K562 (cell line): Measurements from ENCODE around the gene RCOR1. TPM values are rescaled to one million over a fixed set of nuclear protein-coding genes. Genes with fewer than 3 reads are reported as not detected.
A peak's percentile ranks its signal among the peaks of the same experiment; 100 is the strongest.

ENCODE experiments used
- ATAC-seq: fragments of 200-7000 bp; cut with Tn5 transposase; 3 replicates; pipeline ENCODE4 v1.9.1; 2020; ENCODE audit warnings: moderate library complexity
- BruUV-seq: library from RNA; stranded (reverse); fragments of 400-500 nt; replicated peaks from 2 replicates; lab custom pipeline; 2021; lab: Mats Ljungman, UMichigan
- CTCF ChIA-PET: fragments of 300-600 bp; formaldehyde crosslinking; extraction: SDS; loops from one replicate; lab custom pipeline; 2021; ENCODE audit warnings: low intra/inter-chr PET ratio; lab: Yijun Ruan, JAX
- POLR2A ChIA-PET: fragments of 300-600, 350-650 bp; sonication (Branson Sonifier 250); formaldehyde crosslinking; extraction: SDS; loops from one replicate; lab custom pipeline; 2021; ENCODE audit warnings: antibody characterized with exemption, inconsistent platforms; lab: Yijun Ruan, JAX
- DNase-seq, 4 experiments: peaks; one replicate each; pipeline versions ENCODE4 v3.0.0 to v3.0.0-alpha.2; 2011 to 2018; ENCODE audit warnings: low spot score in 3 of 4, mixed read lengths in 3 of 4; ENCODE audit errors: extremely low read depth in 1 of 4
- FAIRE-seq: peaks from 2 replicates; lab custom pipeline; 2011; peaks lifted over from hg19 to GRCh38; lab: Jason Lieb, UNC
- H2AFZ ChIP-seq: 2 replicates; pipeline ENCODE4 v1.6.0; 2011; ENCODE audit warnings: low read depth, low read length, control low read depth, inconsistent platforms
- H3K27ac ChIP-seq: fragments of 200-600 bp; 3 replicates; pipeline ENCODE4 v1.8.0; 2011; ENCODE audit warnings: low read depth, mild to moderate bottlenecking, control low read depth, inconsistent platforms, low read length, moderate library complexity, mixed read lengths; ENCODE audit errors: extremely low read depth
- H3K27me3 ChIP-seq, 2 experiments: fragments of 300-600 bp in 1 of 2; 2 replicates in 1 of 2; 3 replicates in 1 of 2; pipeline versions ENCODE4 v1.6.0 to v1.8.0; 2011; ENCODE audit warnings: inconsistent platforms in 2 of 2, low read length in 2 of 2, mild to moderate bottlenecking in 1 of 2, mixed read lengths in 1 of 2, moderate library complexity in 1 of 2; ENCODE audit not compliant: control insufficient read depth in 2 of 2, insufficient read depth in 2 of 2
- H3K36me3 ChIP-seq: fragments of 300-600 bp; 3 replicates; pipeline ENCODE4 v1.8.0; 2011; ENCODE audit warnings: mild to moderate bottlenecking, low read length, inconsistent platforms; ENCODE audit not compliant: control insufficient read depth, insufficient read depth
- H3K4me1 ChIP-seq, 2 experiments: fragments of 200-600 bp in 1 of 2; replicated peaks in 1 of 2; 2 replicates in 1 of 2; 3 replicates in 1 of 2; pipeline versions ENCODE4 v1.5.1 to v1.8.0; 2011; ENCODE audit warnings: inconsistent platforms in 2 of 2, low read length in 2 of 2, mild to moderate bottlenecking in 1 of 2, mixed read lengths in 1 of 2, moderate library complexity in 1 of 2; ENCODE audit not compliant: control insufficient read depth in 2 of 2, insufficient read depth in 2 of 2
- H3K4me2 ChIP-seq: 2 replicates; pipeline ENCODE4 v1.6.1; 2011; ENCODE audit warnings: low read length, control low read depth, inconsistent platforms, mixed read lengths; ENCODE audit not compliant: insufficient read depth
- H3K4me3 ChIP-seq: fragments of 200-600 bp; sonication (generic), shearing (Covaris generic); 2 replicates; pipeline ENCODE4 v1.5.1; 2016; ENCODE audit warnings: control low read depth, inconsistent platforms
- H3K79me2 ChIP-seq: fragments of 200-600 bp; 3 replicates; pipeline ENCODE4 v1.8.0; 2011; ENCODE audit warnings: low read length, inconsistent platforms; ENCODE audit not compliant: control insufficient read depth, insufficient read depth
- H3K9ac ChIP-seq, 2 experiments: 2 replicates each; pipeline versions ENCODE4 v1.6.0 to v1.6.1; 2011; ENCODE audit warnings: low read depth in 2 of 2, low read length in 2 of 2, control low read depth in 1 of 2, inconsistent platforms in 1 of 2, mild to moderate bottlenecking in 1 of 2, mixed read lengths in 1 of 2; ENCODE audit not compliant: insufficient read depth in 1 of 2
- H3K9me1 ChIP-seq: one replicate; pipeline ENCODE4 v1.6.0; 2011; ENCODE audit warnings: inconsistent platforms, mild to moderate bottlenecking, low read length, moderate library complexity; ENCODE audit not compliant: control insufficient read depth, insufficient read depth
- H3K9me3 ChIP-seq: replicated peaks from 2 replicates; pipeline ENCODE4 v1.5.1; 2011; ENCODE audit warnings: low read depth, low read length, inconsistent platforms; ENCODE audit not compliant: control insufficient read depth, insufficient read depth
- H4K20me1 ChIP-seq: replicated peaks from 2 replicates; pipeline ENCODE4 v1.6.1; 2011; ENCODE audit warnings: low read length, inconsistent platforms, mixed read lengths; ENCODE audit not compliant: control insufficient read depth, insufficient read depth
- ATF7 ChIP-seq: fragments of 450-650 bp; IDR thresholded peaks from 2 replicates; pipeline ENCODE4 v1.7.1; 2014; ENCODE audit warnings: mild to moderate bottlenecking, moderate library complexity
- BCOR ChIP-seq: fragments of 450-650 bp; IDR thresholded peaks from 2 replicates; pipeline ENCODE4 v1.6.1; 2016
- PML ChIP-seq: IDR thresholded peaks from 2 replicates; pipeline ENCODE4 v1.6.1; 2012; ENCODE audit warnings: low read length, inconsistent platforms
- POLR2AphosphoS5 ChIP-seq: IDR thresholded peaks from 2 replicates; pipeline ENCODE4 v1.6.1; 2011; ENCODE audit warnings: mild to moderate bottlenecking, low read depth, low read length, moderate library complexity; ENCODE audit not compliant: control insufficient read depth, insufficient read depth
- ZNF174 ChIP-seq: fragments of 250-450 bp; sonication (Bioruptor Pico); IDR thresholded peaks from 2 replicates; pipeline ENCODE4 v1.4.0; 2020; ENCODE audit warnings: mild to moderate bottlenecking
- WGBS: fragments of 100-300 bp; shearing (Covaris generic); methylation state at CpG from one replicate; pipeline ENCODE4 v1.1.6; 2016; ENCODE audit warnings: low coverage, mixed read lengths; ENCODE audit not compliant: insufficient coverage; ENCODE audit errors: missing lambda C conversion rate; 5-methylcytosine and 5-hydroxymethylcytosine counted together
- in situ Hi-C: fragments of 300-500 bp; cut with MboI; formaldehyde crosslinking; loops from 4 replicates; pipeline ENCODE4 v1.15.0; 2018; ENCODE audit warnings: inconsistent platforms, mixed read lengths
- intact Hi-C: fragments of 100-400 bp; cut with micrococcal nuclease; formaldehyde crosslinking; loops from 2 replicates; pipeline ENCODE4 v1.14.2; 2022
- polyA plus RNA-seq, 8 experiments: library from polyadenylated mRNA; depleted of rRNA in 4 of 8; stranded (reverse) in 5 of 8; unstranded in 3 of 8; fragments of >200 nt; fragmentation: Nextera tagmentation in 2 of 8; fragmentation: Illumina TruSeq in 1 of 8; extraction: Ambion mirVana in 2 of 8; extraction: Trizol in 1 of 8; gene quantifications; 2 replicates each; pipeline versions ENCODE4 v1.2.1 to v1.2.3, GENCODE V29; 2011 to 2014; ENCODE audit warnings: inconsistent platforms in 1 of 8, missing spikeins in 1 of 8
- total RNA-seq, 7 experiments: library from RNA; depleted of rRNA in 6 of 7; stranded (reverse); fragments of >200 nt in 6 of 7; fragmentation: Illumina TruSeq in 2 of 7; extraction: Trizol in 2 of 7; gene quantifications; 2 replicates each; pipeline versions ENCODE4 v1.2.1 to v1.2.3, GENCODE V29; 2011 to 2021; ENCODE audit warnings: low replicate concordance in 1 of 7

Gene RCOR1
- total and polyA plus RNA-seq, 9 of the 15 experiments (the other 6 are each of a cell fraction or from before 2014, with no cell fraction given), result 8.5 to 47.9 (median 20.9) TPM

DNA sequence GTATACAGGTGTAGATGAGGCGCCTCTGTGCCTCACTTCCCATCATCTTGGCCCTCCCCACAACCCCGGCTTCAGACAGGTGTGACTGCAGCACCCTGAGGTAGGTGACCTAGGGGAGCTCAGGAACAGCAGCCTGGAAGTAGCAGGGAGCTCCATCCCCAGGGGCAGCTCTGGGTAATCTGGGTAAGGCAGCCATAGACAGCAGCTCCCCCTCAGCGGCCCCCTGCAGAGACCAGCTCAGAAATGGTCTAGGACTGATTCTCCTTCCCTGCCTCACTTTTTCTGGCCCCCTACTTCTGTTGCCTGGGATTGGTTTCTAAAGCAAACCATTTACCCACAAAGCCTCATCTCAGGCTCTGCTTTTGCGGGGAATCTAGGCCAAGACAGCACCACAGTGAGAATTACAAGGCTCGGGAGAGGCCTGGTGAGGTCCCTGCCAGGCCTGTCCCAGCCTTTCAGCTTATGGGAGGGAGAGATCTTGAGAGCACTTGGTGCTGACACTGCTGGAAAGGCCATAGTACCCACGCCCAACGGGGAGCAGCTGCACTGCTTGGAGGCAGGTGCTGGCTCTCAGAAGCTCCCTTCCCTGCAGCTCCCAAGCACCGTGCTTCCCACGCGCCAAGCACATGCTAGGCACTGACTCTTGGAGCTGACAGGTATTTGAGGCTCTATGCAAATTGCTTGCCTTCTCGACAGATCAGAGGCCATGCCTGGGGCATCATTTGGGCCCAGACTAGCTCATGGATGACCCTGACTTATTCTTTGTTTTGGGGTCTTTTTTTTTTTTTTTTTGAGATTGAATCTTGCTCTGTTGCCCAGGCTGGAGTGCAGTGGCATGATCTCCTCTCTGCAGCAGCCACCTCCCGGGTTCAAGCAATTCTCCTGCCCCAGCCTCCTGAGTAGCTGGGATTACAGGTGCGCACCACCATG, 139.7 kb downstream of the RCOR1 start:
- POLR2A ChIA-PET, result interaction anchor here (0.6 to 1.5 kb wide), 6 partner anchors 9 to 1619 kb away, joined by 3 to 4 read pairs (median 4); no protein-coding TSS in a partner anchor
- H4K20me1 ChIP-seq, result no peaks in the 10 kb centered on the region
- CTCF ChIA-PET, result no interaction called here
- H3K79me2 ChIP-seq, result no peaks in the 10 kb centered on the region
- DNase-seq, result no peak
- H3K4me1 ChIP-seq, result no peaks in the 10 kb centered on the region
- no peaks in the 10 kb centered on the region for H3K9me1 ChIP-seq
- H3K36me3 ChIP-seq, result peaks cover 46% of the 10 kb centered on the region; the same call in 2 of the 3 replicates
- H2AFZ ChIP-seq, result no peak overlapping the region
- H3K9ac ChIP-seq, result no peak overlapping the region
- 91% methylated on average over 10 of the region's 13 CpGs for WGBS
- in situ Hi-C loops, result no loop called here
- H3K4me3 ChIP-seq, result no peak overlapping the region
- peak; percentile 5; the same call in 1 of the 3 replicates for ATAC-seq
- no peak for TF ChIP-seq PML
- TF ChIP-seq POLR2AphosphoS5, result peak; percentile 40; the same call in 1 of the 2 replicates
- TF ChIP-seq BCOR, result no peak
- no peak for TF ChIP-seq ZNF174 (CRISPR knock-in tag)
- no peak for TF ChIP-seq ATF7
- H3K9me3 ChIP-seq, result no peaks in the 10 kb centered on the region
- no peaks in the 10 kb centered on the region for H3K27me3 ChIP-seq
- intact Hi-C loops, result no loop called here
- no peak overlapping the region for H3K27ac ChIP-seq
- no TSS peak for BruUV-seq
- FAIRE-seq, result no peak
- H3K4me2 ChIP-seq, result no peak overlapping the region
